ENCODE data around the gene DUSP6. TPM values are rescaled to one million over a fixed set of nuclear protein-coding genes. Genes with fewer than 3 reads are reported as not detected.

DUSP6 gene
- total RNA-seq, 1 donor from 2014 or later = 43.0 TPM

- no peak for DNase-seq (ENCODE audit: extremely low spot score, unreplicated experiment)
- H3K27ac Mint-ChIP-seq = no peak overlapping the region
- H3K9me3 Mint-ChIP-seq = no peaks in the 10 kb centered on the region
- no peak overlapping the region for H3K4me3 Mint-ChIP-seq
- H3K27me3 Mint-ChIP-seq = no peaks in the 10 kb centered on the region
- no peak for TF ChIP-seq CTCF (conservative IDR thresholded peaks at IDR 0.05)
- no peaks in the 10 kb centered on the region for H3K36me3 Mint-ChIP-seq
- peaks cover 24% of the 10 kb centered on the region for H3K4me1 Mint-ChIP-seq (ENCODE audit: unreplicated experiment)
These were observed 38.1 kb downstream of the DUSP6 start for GRCh38 chr12:89314060-89314761.

- Mint-ChIP-seq H3K4me3 (no peak overlapping the region), H3K27ac (no peak overlapping the region), H3K9me3 (no peaks in the 10 kb centered on the region), H3K4me1 (ENCODE audit: unreplicated experiment) (peaks cover 28% of the 10 kb centered on the region), H3K27me3 (no peaks in the 10 kb centered on the region), H3K36me3 (no peaks in the 10 kb centered on the region)
- TF ChIP-seq CTCF (conservative IDR thresholded peaks at IDR 0.05) = no peak
- DNase-seq (ENCODE audit: extremely low spot score, unreplicated experiment) = no peak
These were observed 40.5 kb downstream of the DUSP6 start for GRCh38 chr12:89311703-89312293.

GRCh38 chr12:89309815-89310214 lies 42.5 kb downstream of the DUSP6 start:
- TF ChIP-seq CTCF (conservative IDR thresholded peaks at IDR 0.05) = no peak
- no peaks in the 10 kb centered on the region for H3K36me3 Mint-ChIP-seq
- no peak for DNase-seq (ENCODE audit: extremely low spot score, unreplicated experiment)

GRCh38 chr12:89309440-89309802 lies 42.9 kb downstream of the DUSP6 start:
- Mint-ChIP-seq H3K9me3 (no peaks in the 10 kb centered on the region), H3K27ac (no peak overlapping the region), H3K4me3 (no peak overlapping the region), H3K36me3 (no peaks in the 10 kb centered on the region), H3K27me3 (no peaks in the 10 kb centered on the region), H3K4me1 (ENCODE audit: unreplicated experiment) (peaks cover 14% of the 10 kb centered on the region)
- no peak for DNase-seq (ENCODE audit: extremely low spot score, unreplicated experiment)
- no peak for TF ChIP-seq CTCF (conservative IDR thresholded peaks at IDR 0.05)

More at GRCh38 chr12:89309815-89310214, 42.5 kb downstream of the DUSP6 start:
- peaks cover 18% of the 10 kb centered on the region for H3K4me1 Mint-ChIP-seq (ENCODE audit: unreplicated experiment)
- no peak overlapping the region for H3K27ac Mint-ChIP-seq
- no peaks in the 10 kb centered on the region for H3K9me3 Mint-ChIP-seq
- H3K4me3 Mint-ChIP-seq = no peak overlapping the region
- no peaks in the 10 kb centered on the region for H3K27me3 Mint-ChIP-seq

GRCh38 chr12:89307474-89308253 lies 44.6 kb downstream of the DUSP6 start:
- no peak for DNase-seq (ENCODE audit: extremely low spot score, unreplicated experiment)
- H3K27me3 Mint-ChIP-seq = no peaks in the 10 kb centered on the region
- H3K36me3 Mint-ChIP-seq = no peaks in the 10 kb centered on the region
- TF ChIP-seq CTCF (conservative IDR thresholded peaks at IDR 0.05) = no peak
- H3K4me1 Mint-ChIP-seq (ENCODE audit: unreplicated experiment) = peaks cover 13% of the 10 kb centered on the region
- H3K9me3 Mint-ChIP-seq = no peaks in the 10 kb centered on the region
- no peak overlapping the region for H3K27ac Mint-ChIP-seq
- H3K4me3 Mint-ChIP-seq = no peak overlapping the region
